A673 (cell line): Measurements from ENCODE around the gene ADSS2. TPM values are rescaled to one million over a fixed set of nuclear protein-coding genes. Genes with fewer than 3 reads are reported as not detected.
A peak's percentile ranks its signal among the peaks of the same experiment; 100 is the strongest.

ENCODE experiments used
- BruUV-seq: library from RNA; stranded (reverse); fragments of 400-500 nt; replicated peaks from 2 replicates; lab custom pipeline; 2021; lab: Mats Ljungman, UMichigan
- CTCF ChIA-PET: fragments of 300-600 bp; sonication (Branson Sonifier 250); formaldehyde crosslinking; loops from one replicate; lab custom pipeline; 2022; ENCODE audit warnings: antibody characterized with exemption; lab: Charles Lee
- POLR2A ChIA-PET: fragments of 300-600 bp; sonication (Branson Sonifier 250); formaldehyde crosslinking; loops from one replicate; lab custom pipeline; 2022; ENCODE audit warnings: antibody characterized with exemption; ENCODE audit not compliant: low non-redundant PET; lab: Charles Lee
- DNase-seq: peaks from one replicate; pipeline ENCODE4 v3.0.0-alpha.2; 2015; ENCODE audit warnings: low spot score
- H3K27ac ChIP-seq: fragments of 200-600 bp; sonication (generic); 2 replicates; pipeline ENCODE4 v1.5.1; 2016; ENCODE audit warnings: mixed run types, low read depth, mild to moderate bottlenecking, mixed read lengths, antibody characterized with exemption, low read length; ENCODE audit not compliant: poor library complexity, severe bottlenecking
- H3K27me3 ChIP-seq: fragments of 200-600 bp; sonication (generic); replicated peaks from 2 replicates; pipeline ENCODE4 v1.6.1; 2017; ENCODE audit warnings: mixed run types, low read depth, mild to moderate bottlenecking, mixed read lengths, antibody characterized with exemption, low read length; ENCODE audit not compliant: insufficient read depth, poor library complexity
- H3K36me3 ChIP-seq: fragments of 200-600 bp; sonication (generic); 2 replicates; pipeline ENCODE4 v1.6.1; 2016; ENCODE audit warnings: mixed run types, mild to moderate bottlenecking, mixed read lengths, antibody characterized with exemption, low read length; ENCODE audit not compliant: insufficient read depth, poor library complexity, severe bottlenecking
- H3K4me1 ChIP-seq: fragments of 200-600 bp; sonication (generic); 2 replicates; pipeline ENCODE4 v1.6.1; 2017; ENCODE audit warnings: mixed run types, mild to moderate bottlenecking, mixed read lengths, antibody characterized with exemption, low read length; ENCODE audit not compliant: insufficient read depth, poor library complexity, severe bottlenecking
- H3K4me3 ChIP-seq: fragments of 200-600 bp; sonication (generic); 2 replicates; pipeline ENCODE4 v1.5.1; 2016; ENCODE audit warnings: low read depth, mixed run types, mild to moderate bottlenecking, mixed read lengths, low read length; ENCODE audit not compliant: poor library complexity, severe bottlenecking
- H3K9me3 ChIP-seq: fragments of 200-600 bp; sonication (generic); 2 replicates; pipeline ENCODE4 v1.6.1; 2016; ENCODE audit warnings: mixed run types, low read depth, mild to moderate bottlenecking, mixed read lengths, antibody characterized with exemption, low read length; ENCODE audit not compliant: poor library complexity, severe bottlenecking
- CTCF ChIP-seq: fragments of 300-800, 200-600 bp; sonication (generic); conservative IDR thresholded peaks from 2 replicates; pipeline ENCODE4 v1.5.1; 2017; ENCODE audit warnings: low read depth, mild to moderate bottlenecking, antibody characterized with exemption, low read length, moderate library complexity, mixed read lengths
- EZH2 ChIP-seq: fragments of 200-600 bp; sonication (generic); IDR thresholded peaks from 2 replicates; pipeline ENCODE4 v1.6.1; 2017; ENCODE audit warnings: borderline replicate concordance, low read depth, mild to moderate bottlenecking, mixed read lengths, antibody characterized with exemption, low read length; ENCODE audit not compliant: poor library complexity, severe bottlenecking
- intact Hi-C: fragments of 100-400 bp; cut with micrococcal nuclease; formaldehyde crosslinking; loops from one replicate; pipeline ENCODE4 v1.10.0; 2022; ENCODE audit not compliant: unreplicated experiment
- total RNA-seq: library from RNA; stranded (reverse); gene quantifications from 2 replicates; pipeline ENCODE4 v1.2.3, GENCODE V29; 2021

The ADSS2 gene
- total RNA-seq, 1 experiment from 2014 or later, result 46.7 TPM

- ChIA-PET POLR2A (no interaction called here), CTCF (no interaction called here)
- no peaks in the 10 kb centered on the region for H3K9me3 ChIP-seq
- no peak for DNase-seq
- no peaks in the 10 kb centered on the region for H3K4me1 ChIP-seq
- H3K4me3 ChIP-seq, result no peak overlapping the region
- intact Hi-C loops, result no loop called here
- no TSS peak for BruUV-seq
- no peaks in the 10 kb centered on the region for H3K36me3 ChIP-seq
- H3K27me3 ChIP-seq, result no peaks in the 10 kb centered on the region
- H3K27ac ChIP-seq, result no peak overlapping the region
- TF ChIP-seq EZH2 (no peak), CTCF (no peak)
Measured at GRCh38 chr1:244466724-244467123, 15.0 kb upstream of the ADSS2 start.

DNA sequence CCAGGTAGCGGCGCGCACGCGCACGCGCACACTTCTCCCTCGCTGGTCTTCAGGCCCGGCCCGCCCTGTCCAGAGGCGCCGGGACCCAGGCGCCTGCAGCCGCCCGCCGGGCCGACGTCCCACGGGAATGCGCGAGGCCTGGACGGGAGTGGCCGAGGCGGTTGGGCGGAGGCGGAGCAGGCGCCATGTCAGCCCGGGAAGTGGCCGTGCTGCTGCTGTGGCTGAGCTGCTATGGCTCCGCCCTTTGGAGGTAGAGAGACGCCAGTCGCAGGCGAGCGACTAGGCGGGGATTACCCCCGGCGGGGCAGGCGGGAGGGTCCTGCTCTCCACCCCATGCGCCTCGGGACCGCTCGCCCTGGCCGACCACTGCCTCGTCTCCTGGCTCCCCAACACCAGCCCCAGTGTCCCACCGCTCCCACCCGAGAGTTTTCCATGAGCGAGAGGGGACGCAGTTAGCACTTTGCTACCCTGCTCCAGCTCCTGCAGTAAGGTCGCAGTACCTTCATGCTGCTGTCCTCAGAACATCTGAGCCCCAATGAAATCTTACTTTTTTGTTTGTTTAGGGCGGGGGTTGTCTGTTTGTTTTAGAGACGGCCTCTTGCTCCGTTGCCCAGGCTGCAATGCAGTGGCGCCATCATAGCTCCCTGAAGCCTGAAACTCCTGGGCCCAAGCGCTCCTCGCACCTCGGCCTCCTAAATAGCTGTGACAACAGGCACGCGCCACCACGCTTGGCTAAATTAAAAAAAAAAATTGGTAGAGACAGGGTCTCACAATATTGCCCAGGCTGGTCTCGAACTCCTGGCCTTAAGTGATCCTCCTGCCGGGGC is 9.7 kb upstream of the ADSS2 start, which contains the start of gene CATSPERE:
TSS of gene CATSPERE (plus strand) at position 29 of the 827 bp plus-strand sequence. CDS start at position 186, 157 bp downstream.
- Histone ChIP-seq H3K27ac (peak within 1 kb of the TSS; percentile 68), H3K4me3 (peak within 1 kb of the TSS; percentile 55), H3K36me3 (no peaks in the 10 kb centered on the region), H3K9me3 (peaks cover 4% of the 10 kb centered on the region), H3K27me3 (no peaks in the 10 kb centered on the region), H3K4me1 (peaks cover 6% of the 10 kb centered on the region)
- no TSS peak for BruUV-seq
- TF ChIP-seq CTCF (no peak), EZH2 (no peak)
- ChIA-PET POLR2A (no interaction called here), CTCF (no interaction called here)
- peak; percentile 76 for DNase-seq
- intact Hi-C loops, result no loop called here

GRCh38 chr1:244460197-244460596 is 8.5 kb upstream of the ADSS2 start:
- ChIA-PET CTCF (no interaction called here), POLR2A (no interaction called here)
- no peak overlapping the region for H3K4me3 ChIP-seq
- BruUV-seq, result no TSS peak
- peak; percentile 53 for DNase-seq
- TF ChIP-seq CTCF (no peak), EZH2 (no peak)
- H3K36me3 ChIP-seq, result no peaks in the 10 kb centered on the region
- H3K27ac ChIP-seq, result no peak overlapping the region
- intact Hi-C loops, result no loop called here
- peaks cover 4% of the 10 kb centered on the region for H3K9me3 ChIP-seq
- H3K27me3 ChIP-seq, result no peaks in the 10 kb centered on the region
- H3K4me1 ChIP-seq, result peaks cover 14% of the 10 kb centered on the region
